CD8-positive, alpha-beta memory T cell (primary cell): Measurements from ENCODE around the gene ZIM2. TPM values are rescaled to one million over a fixed set of nuclear protein-coding genes. Genes with fewer than 3 reads are reported as not detected.

Experiments
- CTCF ChIA-PET: fragments of 350-600 bp; sonication (Branson Sonifier 250); formaldehyde crosslinking; loops from one replicate; lab custom pipeline; 2021; ENCODE audit warnings: antibody characterized with exemption; lab: Charles Lee
- POLR2A ChIA-PET: fragments of 350-600 bp; sonication (Branson Sonifier 250); formaldehyde crosslinking; loops from one replicate; lab custom pipeline; 2021; ENCODE audit warnings: antibody characterized with exemption; lab: Charles Lee
- DNase-seq, 5 donors: peaks; one replicate each; pipeline versions ENCODE4 v3.0.0 to v3.0.0-alpha.2; 2020 to 2022; ENCODE audit warnings: mixed read lengths in 1 of 5
- H3K27ac ChIP-seq: one replicate; pipeline ENCODE4 v1.7.0; 2013; ENCODE audit warnings: low read depth, mild to moderate bottlenecking, low read length, moderate library complexity
- H3K27me3 ChIP-seq: 2 replicates; pipeline ENCODE4 v1.7.0; 2013; ENCODE audit warnings: low read length, mild to moderate bottlenecking; ENCODE audit not compliant: insufficient read depth, poor library complexity, severe bottlenecking
- H3K36me3 ChIP-seq: 2 replicates; pipeline ENCODE4 v1.7.0; 2013; ENCODE audit warnings: mild to moderate bottlenecking, low read length, moderate library complexity; ENCODE audit not compliant: insufficient read depth
- H3K4me1 ChIP-seq: 2 replicates; pipeline ENCODE4 v1.7.0; 2013; ENCODE audit warnings: mild to moderate bottlenecking, low read length, moderate library complexity; ENCODE audit not compliant: insufficient read depth
- H3K4me3 ChIP-seq: 2 replicates; pipeline ENCODE4 v1.7.0; 2013; ENCODE audit warnings: mild to moderate bottlenecking, low read length
- H3K9me3 ChIP-seq: 2 replicates; pipeline ENCODE4 v1.7.0; 2013; ENCODE audit warnings: mild to moderate bottlenecking, low read length
- H3K27ac Mint-ChIP-seq, 8 donors: one replicate each; pipeline ENCODE4 v1.8.0; 2020 to 2021; ENCODE audit warnings: mixed read lengths in 8 of 8, mild to moderate bottlenecking in 6 of 8, inconsistent platforms in 3 of 8, moderate library complexity in 3 of 8
- H3K27me3 Mint-ChIP-seq, 2 donors: one replicate each; pipeline ENCODE4 v1.8.0; 2020 to 2021; ENCODE audit warnings: mixed read lengths in 2 of 2, mild to moderate bottlenecking in 1 of 2, moderate library complexity in 1 of 2
- H3K36me3 Mint-ChIP-seq, 3 donors: one replicate each; pipeline ENCODE4 v1.8.0; 2020 to 2021; ENCODE audit warnings: mixed read lengths in 3 of 3, inconsistent platforms in 1 of 3, mild to moderate bottlenecking in 1 of 3
- H3K4me1 Mint-ChIP-seq, 3 donors: one replicate each; pipeline ENCODE4 v1.8.0; 2020 to 2021; ENCODE audit warnings: mixed read lengths in 3 of 3, inconsistent platforms in 1 of 3, mild to moderate bottlenecking in 1 of 3
- H3K4me3 Mint-ChIP-seq, 7 donors: one replicate each; pipeline ENCODE4 v1.8.0; 2020 to 2021; ENCODE audit warnings: mixed read lengths in 7 of 7, mild to moderate bottlenecking in 6 of 7, moderate library complexity in 4 of 7, inconsistent platforms in 2 of 7
- H3K9me3 Mint-ChIP-seq, 5 donors: one replicate each; pipeline ENCODE4 v1.8.0; 2020 to 2022; ENCODE audit warnings: mixed read lengths in 5 of 5, mild to moderate bottlenecking in 3 of 5, moderate library complexity in 2 of 5, inconsistent platforms in 1 of 5
- polyA plus RNA-seq: library from polyadenylated mRNA; unstranded; fragments of 300-500 nt; fragmentation: Illumina TruSeq; gene quantifications from one replicate; pipeline ENCODE4 v1.2.3, GENCODE V29; 2021
- total RNA-seq, 2 experiments: library from RNA; stranded (reverse); gene quantifications; one replicate each; pipeline ENCODE4 v1.2.3, GENCODE V29; 2021

ZIM2 gene
- total and polyA plus RNA-seq, 3 experiments from 2014 or later: not detected

DNA sequence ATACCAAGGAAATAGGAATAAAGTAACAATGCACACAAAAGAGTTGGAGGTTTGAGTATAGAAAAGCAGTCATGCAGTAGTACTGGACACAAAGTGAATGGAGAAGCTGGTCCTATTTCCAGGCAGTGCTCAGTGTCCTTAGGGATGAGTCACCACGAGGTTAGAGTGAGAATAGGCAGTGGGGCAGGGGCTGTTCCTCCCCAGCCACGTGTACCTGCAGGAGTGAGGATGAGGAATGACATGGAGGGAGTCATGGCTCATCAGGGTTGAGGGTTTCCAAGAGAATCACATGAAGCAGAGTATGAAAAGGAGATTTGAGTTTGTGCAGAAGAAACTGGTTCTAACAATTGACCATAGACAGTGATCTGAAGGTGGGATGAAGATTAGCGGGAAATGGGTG lies 94.2 kb downstream of the ZIM2 start:
- no peaks in the 10 kb centered on the region for H3K27me3 ChIP-seq
- Mint-ChIP-seq H3K27me3 (peaks cover 0 to 1% of the 10 kb centered on the region in 2 donors), H3K27ac (no peak overlapping the region), H3K4me3 (no peak overlapping the region), H3K36me3 (peaks cover 2 to 9% (median 2%) of the 10 kb centered on the region in 3 donors), H3K4me1 (no peaks in the 10 kb centered on the region), H3K9me3 (peaks cover 25 to 67% (median 53%) of the 10 kb centered on the region in 5 donors)
- H3K4me3 ChIP-seq: no peak overlapping the region
- peaks cover 5% of the 10 kb centered on the region for H3K9me3 ChIP-seq
- DNase-seq: no peak
- ChIA-PET CTCF (no interaction called here), POLR2A (no interaction called here)
- H3K4me1 ChIP-seq: no peaks in the 10 kb centered on the region
- no peak overlapping the region for H3K27ac ChIP-seq
- H3K36me3 ChIP-seq: no peaks in the 10 kb centered on the region

DNA sequence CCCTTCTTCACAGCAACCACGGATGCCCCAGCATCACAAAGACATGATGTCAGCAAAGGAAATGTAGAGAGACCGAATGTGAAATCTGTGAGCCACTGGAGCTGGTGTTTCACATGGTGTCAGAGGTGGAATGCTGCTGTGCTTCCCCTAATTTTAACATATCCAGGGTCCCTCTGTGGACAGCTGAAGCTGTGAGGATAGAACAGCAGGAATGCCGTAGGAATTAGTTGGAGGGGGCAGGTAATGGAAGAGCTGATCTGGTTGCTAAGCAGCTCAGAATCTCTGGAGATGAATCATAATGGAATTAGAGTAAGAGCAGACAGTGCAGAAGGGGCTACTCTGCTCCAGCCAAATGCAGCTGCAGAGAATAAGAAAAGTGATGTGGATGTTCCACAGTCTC lies 100.0 kb downstream of the ZIM2 start:
- Histone ChIP-seq H3K36me3 (no peaks in the 10 kb centered on the region), H3K4me3 (no peak overlapping the region), H3K27ac (no peak overlapping the region), H3K27me3 (no peaks in the 10 kb centered on the region), H3K4me1 (no peaks in the 10 kb centered on the region), H3K9me3 (peaks cover 8% of the 10 kb centered on the region)
- POLR2A ChIA-PET: no interaction called here
- Mint-ChIP-seq H3K27me3 (peaks cover 0 to 1% of the 10 kb centered on the region in 2 donors), H3K27ac (no peak overlapping the region), H3K4me1 (no peaks in the 10 kb centered on the region), H3K9me3 (peaks cover 24 to 65% (median 44%) of the 10 kb centered on the region in 5 donors), H3K4me3 (no peak overlapping the region), H3K36me3 (peaks cover 0 to 4% (median 2%) of the 10 kb centered on the region in 3 donors)
- CTCF ChIA-PET: no interaction called here
- DNase-seq: no peak

DNA sequence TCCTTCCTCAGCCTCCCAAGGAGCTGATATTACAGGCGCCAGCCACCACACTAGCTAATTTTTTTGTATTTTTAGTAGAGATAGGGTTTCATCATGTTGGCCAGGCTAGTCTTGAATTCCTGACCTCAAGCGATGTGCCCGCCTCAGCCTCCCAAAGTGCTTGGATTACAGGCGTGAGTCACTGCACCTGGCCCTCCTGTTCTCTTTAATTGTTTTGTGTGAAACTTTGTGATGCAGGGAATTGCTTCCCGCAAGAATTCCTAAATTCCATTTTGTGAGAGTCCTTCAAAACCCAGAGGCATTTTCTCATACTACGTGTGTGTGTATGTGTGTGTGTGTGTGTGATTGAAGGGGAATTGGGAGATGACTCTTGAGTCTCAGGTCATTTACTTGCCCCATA lies 104.0 kb downstream of the ZIM2 start:
- no peak overlapping the region for H3K27ac Mint-ChIP-seq
- ChIA-PET CTCF (no interaction called here), POLR2A (no interaction called here)
- H3K4me3 ChIP-seq: no peak overlapping the region
- peaks cover 9% of the 10 kb centered on the region for H3K9me3 ChIP-seq
- H3K27me3 ChIP-seq: no peaks in the 10 kb centered on the region
- H3K36me3 Mint-ChIP-seq: peaks cover 0 to 4% (median 0%) of the 10 kb centered on the region in 3 donors
- H3K27ac ChIP-seq: no peak overlapping the region
- no peaks in the 10 kb centered on the region for H3K36me3 ChIP-seq
- no peaks in the 10 kb centered on the region for H3K4me1 ChIP-seq
- no peak for DNase-seq
- H3K4me1 Mint-ChIP-seq: no peaks in the 10 kb centered on the region
- H3K9me3 Mint-ChIP-seq: peaks cover 47 to 66% (median 53%) of the 10 kb centered on the region in 5 donors
- no peak overlapping the region for H3K4me3 Mint-ChIP-seq
- H3K27me3 Mint-ChIP-seq: peaks cover 0 to 1% of the 10 kb centered on the region in 2 donors

DNA sequence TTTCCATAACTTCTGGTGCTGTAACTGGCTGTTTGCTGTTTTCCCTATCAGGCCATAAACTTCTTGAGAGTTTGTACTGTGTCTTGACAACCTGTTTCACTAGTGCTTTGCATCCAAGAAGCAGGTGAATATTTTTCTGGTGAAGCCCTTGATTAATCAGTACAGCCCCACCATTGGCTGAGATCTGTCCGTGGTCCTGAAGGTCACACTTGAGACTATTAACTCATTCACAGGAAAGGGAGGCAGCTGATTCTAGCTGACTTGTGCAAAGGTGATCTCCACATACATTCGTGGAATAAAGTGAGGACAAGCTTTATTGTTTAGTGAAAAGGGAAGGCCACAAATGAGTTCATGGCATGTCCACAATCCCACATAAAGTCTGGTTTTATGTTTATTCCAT lies 107.5 kb downstream of the ZIM2 start:
- Histone ChIP-seq H3K4me1 (no peaks in the 10 kb centered on the region), H3K36me3 (no peaks in the 10 kb centered on the region), H3K4me3 (no peak overlapping the region), H3K9me3 (peaks cover 9% of the 10 kb centered on the region), H3K27ac (no peak overlapping the region), H3K27me3 (no peaks in the 10 kb centered on the region)
- Mint-ChIP-seq H3K27me3 (peaks cover 0 to 1% of the 10 kb centered on the region in 2 donors), H3K9me3 (peaks cover 46 to 66% (median 53%) of the 10 kb centered on the region in 5 donors), H3K4me3 (no peak overlapping the region), H3K27ac (no peak overlapping the region), H3K4me1 (no peaks in the 10 kb centered on the region), H3K36me3 (peaks cover 0 to 3% (median 0%) of the 10 kb centered on the region in 3 donors)
- CTCF ChIA-PET: no interaction called here
- no peak for DNase-seq
- POLR2A ChIA-PET: no interaction called here

DNA sequence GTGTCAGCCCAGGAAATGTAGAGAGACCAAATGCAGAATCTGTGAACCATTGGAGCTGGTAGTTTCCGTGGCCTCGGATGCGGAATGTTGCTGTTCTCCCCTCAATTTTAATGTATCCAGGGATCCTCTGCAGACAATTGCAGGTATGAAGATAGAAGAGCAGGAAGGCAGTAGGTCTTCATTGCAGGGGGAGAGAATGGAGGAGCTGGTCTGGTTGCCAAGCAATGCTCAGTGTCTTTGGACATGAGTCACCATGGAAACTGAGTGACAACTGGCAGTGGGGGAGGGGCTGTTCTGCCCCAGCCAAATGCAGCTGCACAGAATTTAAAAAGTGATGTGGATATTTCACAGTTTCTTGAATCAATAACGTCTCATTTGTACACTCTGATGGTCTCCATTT lies 112.8 kb downstream of the ZIM2 start:
- H3K27ac Mint-ChIP-seq: no peak overlapping the region
- ChIA-PET POLR2A (no interaction called here), CTCF (no interaction called here)
- Histone ChIP-seq H3K4me3 (no peak overlapping the region), H3K27ac (no peak overlapping the region), H3K27me3 (no peaks in the 10 kb centered on the region), H3K9me3 (no peaks in the 10 kb centered on the region), H3K4me1 (no peaks in the 10 kb centered on the region), H3K36me3 (no peaks in the 10 kb centered on the region)
- no peak overlapping the region for H3K4me3 Mint-ChIP-seq
- H3K4me1 Mint-ChIP-seq: no peaks in the 10 kb centered on the region
- no peaks in the 10 kb centered on the region for H3K27me3 Mint-ChIP-seq
- no peak for DNase-seq
- peaks cover 0 to 16% (median 1%) of the 10 kb centered on the region in 3 donors for H3K36me3 Mint-ChIP-seq
- H3K9me3 Mint-ChIP-seq: peaks cover 36 to 74% (median 55%) of the 10 kb centered on the region in 5 donors

DNA sequence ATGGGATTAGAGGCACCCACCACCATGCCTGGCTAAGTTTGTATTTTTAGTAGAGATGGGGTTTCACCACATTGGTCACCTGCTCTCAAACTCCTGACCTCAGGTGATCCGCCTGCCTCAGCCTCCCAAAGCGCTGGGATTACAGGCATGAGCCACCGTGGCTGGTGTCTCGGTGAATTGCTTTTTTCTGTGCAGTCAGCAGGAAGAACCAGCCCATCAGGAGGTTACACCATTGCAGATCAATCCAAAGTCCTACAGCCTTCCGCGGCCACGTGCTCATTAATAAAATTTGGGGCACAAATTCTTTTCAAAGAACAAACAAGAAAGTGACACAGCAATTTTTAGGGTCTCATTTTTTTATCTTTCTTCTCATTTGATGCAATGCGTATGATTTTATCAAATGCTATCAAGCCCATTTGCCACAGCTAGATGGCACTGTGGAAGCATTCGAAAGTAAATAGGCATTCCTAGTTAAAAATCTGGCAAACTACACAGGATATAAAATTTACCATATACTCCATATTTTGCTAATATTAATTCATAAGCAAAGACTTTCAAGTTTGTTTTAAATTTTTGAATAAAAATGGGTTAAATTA lies 114.6 kb downstream of the ZIM2 start:
- no peak overlapping the region for H3K27ac Mint-ChIP-seq
- POLR2A ChIA-PET: no interaction called here
- H3K4me1 ChIP-seq: no peaks in the 10 kb centered on the region

More for the DNA sequence above, 114.6 kb downstream of the ZIM2 start:
- Histone ChIP-seq H3K27ac (no peak overlapping the region), H3K27me3 (no peaks in the 10 kb centered on the region), H3K36me3 (no peaks in the 10 kb centered on the region), H3K9me3 (no peaks in the 10 kb centered on the region), H3K4me3 (no peak overlapping the region)
- H3K4me3 Mint-ChIP-seq: no peak overlapping the region
- H3K4me1 Mint-ChIP-seq: no peaks in the 10 kb centered on the region
- peaks cover 0 to 16% (median 1%) of the 10 kb centered on the region in 3 donors for H3K36me3 Mint-ChIP-seq
- peaks cover 31 to 69% (median 60%) of the 10 kb centered on the region in 5 donors for H3K9me3 Mint-ChIP-seq
- CTCF ChIA-PET: no interaction called here
- H3K27me3 Mint-ChIP-seq: no peaks in the 10 kb centered on the region
- DNase-seq: no peak

Other genes starting within 250 kb of the ZIM2 start
- gene ZNF71, start 245.4 kb downstream of the ZIM2 start, total RNA-seq: 1 to 10 TPM; 8.2 to 8.4 TPM
- gene ZNF71, start 245.4 kb downstream of the ZIM2 start, polyA plus RNA-seq: 11.8 TPM
- gene SMIM17, start 197.6 kb downstream of the ZIM2 start, total RNA-seq: not detected
- gene SMIM17, start 197.6 kb downstream of the ZIM2 start, polyA plus RNA-seq: not detected
- 1 to 10 TPM; 4.1 to 4.7 TPM for gene ZNF835, start 169.0 kb downstream of the ZIM2 start, total RNA-seq
- 1.3 TPM for gene ZNF835, start 169.0 kb downstream of the ZIM2 start, polyA plus RNA-seq
- gene PEG3, start within 50 bp of the ZIM2 start, total RNA-seq: not detected
- not detected for gene PEG3, start within 50 bp of the ZIM2 start, polyA plus RNA-seq